ENCODE measurements around the gene RET.

The RET gene

DNA sequence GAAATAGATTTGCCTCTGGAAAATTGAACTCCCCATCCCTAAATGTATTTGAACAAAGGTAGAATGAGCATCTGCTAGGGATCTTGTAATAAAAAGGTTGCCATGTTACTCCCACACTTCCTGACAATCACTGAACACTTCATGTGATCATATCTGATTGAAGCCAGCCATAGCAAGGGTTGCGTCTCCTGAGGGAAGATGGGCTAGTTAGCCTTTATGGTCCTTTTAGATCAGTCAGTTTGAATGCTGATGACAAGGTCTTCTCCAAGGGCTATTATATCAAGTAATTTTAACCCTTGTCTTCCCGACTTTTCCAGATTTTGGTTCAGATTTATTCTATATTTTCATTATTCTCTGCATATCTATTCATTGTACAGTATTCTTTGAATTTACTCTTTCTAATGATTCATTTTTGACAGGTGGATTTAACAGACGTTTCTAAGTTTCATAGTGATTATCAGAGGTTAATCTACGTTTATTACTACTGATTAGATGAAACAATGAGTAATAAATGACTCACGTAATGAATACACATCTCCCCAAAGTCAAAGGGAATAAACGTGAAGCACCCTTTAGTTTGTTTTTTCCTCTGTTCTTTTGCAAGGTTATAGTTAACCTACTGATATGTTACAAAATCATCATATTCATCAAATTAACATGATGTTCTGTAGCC is 89.5 kb downstream of the RET start:
- DNase-seq (ENCODE audit: low read depth in 2 of 2): no peak

DNA sequence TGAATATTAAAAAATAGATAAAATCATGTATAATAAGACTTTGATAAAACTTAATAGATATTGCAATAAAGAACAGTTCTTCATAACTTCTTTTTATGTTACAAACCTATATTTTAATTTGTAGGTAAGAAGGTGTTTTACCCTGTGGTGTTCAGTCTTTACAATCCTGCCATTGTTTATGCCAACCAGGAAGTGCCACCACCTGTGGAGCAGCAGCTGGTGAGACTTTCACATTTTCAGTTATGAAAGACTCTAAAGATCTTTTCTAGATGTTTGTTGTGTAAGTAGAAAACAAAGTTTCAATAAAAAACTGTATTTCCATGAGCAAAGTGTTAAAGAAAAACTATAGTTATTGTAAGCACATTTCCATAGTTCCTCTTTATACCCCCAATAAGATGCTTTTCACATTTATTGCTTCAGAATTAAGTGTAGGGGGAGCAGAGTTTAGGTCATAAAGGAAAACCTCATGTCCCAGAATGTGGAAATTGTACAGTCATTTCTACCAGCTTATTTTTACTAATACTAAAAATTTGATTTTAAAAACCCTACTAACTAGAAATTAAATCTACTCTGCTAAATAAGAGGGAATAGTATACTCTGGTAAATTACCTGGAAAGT is 90.1 kb downstream of the RET start:
- no peak for DNase-seq (ENCODE audit: low read depth in 2 of 2)

DNA sequence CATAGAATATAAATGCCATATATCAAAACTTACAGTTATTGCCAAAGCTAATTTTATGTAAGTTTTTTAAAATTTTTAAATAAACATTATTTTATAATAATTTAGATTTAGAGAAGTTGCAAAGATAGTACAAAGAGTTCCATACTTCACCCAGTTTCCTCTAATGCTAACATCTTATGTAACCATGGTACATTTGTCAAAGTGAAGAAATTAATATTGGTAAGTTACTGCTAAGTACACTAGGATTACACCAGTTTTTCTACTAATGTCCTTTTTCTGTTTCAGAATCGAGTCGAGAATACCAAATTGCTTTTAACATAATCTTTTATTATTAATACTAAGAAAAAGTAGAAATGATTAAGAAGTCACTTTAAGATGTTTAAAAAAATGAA is 90.6 kb downstream of the RET start:
- no peak for DNase-seq (ENCODE audit: low read depth in 2 of 2)

DNA sequence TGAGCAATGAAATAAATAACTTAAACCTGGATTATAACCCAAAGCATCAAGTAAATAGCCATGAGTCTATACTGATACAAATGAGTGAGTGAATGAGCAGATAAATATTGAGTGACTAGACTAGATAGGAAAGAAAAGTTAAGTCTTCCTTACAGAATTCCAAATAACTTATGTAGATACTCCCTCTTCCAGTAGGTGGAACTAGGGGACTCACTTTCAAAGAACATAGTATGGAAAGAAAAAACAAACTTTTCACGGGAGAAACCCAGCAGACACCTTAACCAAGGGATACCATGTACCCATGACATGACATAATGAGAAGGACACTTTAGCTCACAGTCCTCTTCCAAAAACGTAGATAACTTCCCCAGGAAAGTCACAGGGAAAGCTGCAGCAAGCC is 93.6 kb downstream of the RET start:
- DNase-seq (ENCODE audit: low read depth in 2 of 2): no peak

DNA sequence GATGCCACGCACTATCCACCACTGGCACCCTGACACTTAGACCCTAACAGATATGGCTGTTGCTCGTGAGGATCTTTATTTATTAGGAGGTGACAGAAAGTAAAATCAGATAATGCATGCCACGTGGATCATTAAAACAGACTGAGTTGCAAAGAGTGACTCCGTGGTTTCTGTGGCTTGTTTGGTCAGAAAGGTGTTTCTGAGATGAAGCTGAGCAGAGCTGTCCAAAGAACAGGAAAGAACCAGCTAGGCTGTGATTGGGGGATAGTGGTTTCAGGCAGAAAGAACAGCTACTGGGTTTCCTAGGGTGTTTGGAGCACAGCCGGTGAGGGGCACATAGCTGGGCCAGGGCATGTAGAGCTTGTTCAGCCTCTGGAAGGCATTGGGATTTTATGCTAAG is 95.8 kb downstream of the RET start:
- no peak for DNase-seq (ENCODE audit: low read depth in 2 of 2)

DNA sequence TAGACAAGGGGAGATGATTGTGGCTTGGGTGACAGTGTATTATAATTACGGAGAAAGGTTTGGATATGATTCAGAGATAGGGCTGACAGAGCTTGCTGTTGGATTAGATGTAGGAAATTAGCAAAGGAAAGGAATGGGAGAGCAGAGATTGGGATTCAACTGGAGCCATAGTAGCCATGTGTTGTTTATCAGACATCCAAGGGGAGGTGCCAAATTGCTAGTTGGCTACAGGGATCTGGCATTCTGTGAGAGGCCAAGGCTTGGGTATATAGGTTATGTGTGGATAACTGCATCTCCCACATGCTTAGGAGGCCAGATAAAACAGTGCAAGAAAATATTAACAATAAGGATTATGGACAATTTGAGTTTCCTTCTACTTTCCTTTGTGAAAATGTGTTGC is 96.3 kb downstream of the RET start:
- no peak for DNase-seq (ENCODE audit: low read depth in 2 of 2)

DNA sequence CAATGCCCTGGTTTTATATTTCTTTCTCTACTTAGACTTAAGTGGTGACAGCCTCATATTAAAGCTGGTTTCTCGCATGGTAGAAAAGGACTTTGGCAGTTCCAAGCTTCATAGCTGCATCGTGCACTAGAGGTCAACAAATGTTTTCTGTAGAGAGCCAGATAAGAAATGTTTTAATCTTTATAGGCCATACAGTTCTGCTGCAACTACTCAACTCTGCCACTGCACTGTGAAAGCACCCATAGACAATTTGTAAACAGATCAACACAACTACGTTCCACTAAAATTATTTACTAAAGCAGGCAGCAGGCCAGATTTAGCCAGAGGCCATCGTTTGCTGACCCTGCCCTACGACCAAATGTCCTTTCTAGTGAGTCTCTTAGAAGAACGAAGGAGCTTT is 98.1 kb downstream of the RET start:
- DNase-seq (ENCODE audit: low read depth in 2 of 2): no peak

DNA sequence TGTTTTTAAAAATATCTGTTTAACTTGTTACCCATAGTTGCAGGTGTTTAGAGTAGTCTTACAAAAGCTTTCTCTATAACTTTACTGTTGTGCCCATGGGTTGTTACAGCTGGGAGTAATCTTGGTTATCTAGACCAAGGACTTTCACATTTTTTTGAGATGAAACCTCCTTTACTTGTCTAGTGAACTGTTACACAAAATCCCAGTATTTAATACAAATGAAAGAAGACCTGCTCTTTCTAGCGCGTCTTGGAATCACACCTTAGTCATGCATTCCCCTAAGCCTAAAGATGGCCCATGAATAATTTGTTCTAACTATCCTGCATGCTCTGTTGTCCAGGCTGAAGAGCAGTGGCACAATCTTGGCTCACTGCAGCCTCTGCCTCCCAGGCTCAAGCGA is 99.4 kb downstream of the RET start:
- no peak for DNase-seq (ENCODE audit: low read depth in 2 of 2)

DNA sequence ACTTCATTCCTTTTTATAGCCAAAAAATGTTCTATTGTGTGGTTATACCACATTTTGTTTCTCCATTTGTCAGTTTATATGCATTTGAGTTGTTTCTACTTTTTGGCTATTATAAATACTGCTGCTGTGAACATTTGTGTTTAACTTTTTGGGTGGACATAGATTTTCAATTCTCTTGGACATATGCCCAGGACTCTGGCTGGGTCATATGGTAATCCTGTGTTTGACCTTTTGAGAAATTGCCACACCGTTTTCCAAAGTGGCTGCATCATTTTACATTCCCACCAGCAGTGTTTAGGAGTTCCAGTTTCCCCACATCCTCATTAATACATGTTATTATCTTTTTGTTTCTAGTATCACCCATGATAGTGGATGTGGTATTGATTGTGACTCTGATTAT is 100.7 kb downstream of the RET start:
- no peak for DNase-seq (ENCODE audit: low read depth in 2 of 2)

All from stimulated activated CD8-positive, alpha-beta memory T cell treated with anti-CD3 and anti-CD28 coated beads, Interleukin-2, amount 100 ng/mL, for 48 hours (primary cell).